ENCODE results near the gene GYG2.

DNA sequence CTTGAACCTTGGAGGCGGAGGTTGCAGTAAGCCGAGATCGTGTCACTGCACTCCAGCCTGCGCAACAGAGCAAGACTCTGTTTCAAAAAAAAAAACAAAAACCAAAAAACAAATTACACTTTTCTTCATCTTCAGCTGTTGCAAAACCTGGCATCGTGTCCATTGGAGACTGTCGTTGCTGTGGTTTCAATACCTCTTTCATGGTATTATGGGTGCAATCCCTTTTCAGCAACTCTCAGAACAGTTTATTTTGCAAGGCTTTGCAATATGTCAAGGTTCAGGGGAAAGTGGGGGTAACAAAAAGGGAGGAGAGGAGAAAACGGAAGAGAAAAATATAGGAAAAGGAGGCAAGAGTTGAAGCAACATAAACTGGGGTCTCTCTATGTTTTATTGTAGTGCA lies 59.6 kb downstream of the GYG2 start:
- TF ChIP-seq POLR2AphosphoS5 (IDR thresholded peaks at IDR 0.05) (no peak), EZH2 (IDR thresholded peaks at IDR 0.05; ENCODE audit: borderline replicate concordance, insufficient read depth, low read length, poor library complexity, severe bottlenecking) (no peak)
- TF ChIP-seq, protein P1, sequence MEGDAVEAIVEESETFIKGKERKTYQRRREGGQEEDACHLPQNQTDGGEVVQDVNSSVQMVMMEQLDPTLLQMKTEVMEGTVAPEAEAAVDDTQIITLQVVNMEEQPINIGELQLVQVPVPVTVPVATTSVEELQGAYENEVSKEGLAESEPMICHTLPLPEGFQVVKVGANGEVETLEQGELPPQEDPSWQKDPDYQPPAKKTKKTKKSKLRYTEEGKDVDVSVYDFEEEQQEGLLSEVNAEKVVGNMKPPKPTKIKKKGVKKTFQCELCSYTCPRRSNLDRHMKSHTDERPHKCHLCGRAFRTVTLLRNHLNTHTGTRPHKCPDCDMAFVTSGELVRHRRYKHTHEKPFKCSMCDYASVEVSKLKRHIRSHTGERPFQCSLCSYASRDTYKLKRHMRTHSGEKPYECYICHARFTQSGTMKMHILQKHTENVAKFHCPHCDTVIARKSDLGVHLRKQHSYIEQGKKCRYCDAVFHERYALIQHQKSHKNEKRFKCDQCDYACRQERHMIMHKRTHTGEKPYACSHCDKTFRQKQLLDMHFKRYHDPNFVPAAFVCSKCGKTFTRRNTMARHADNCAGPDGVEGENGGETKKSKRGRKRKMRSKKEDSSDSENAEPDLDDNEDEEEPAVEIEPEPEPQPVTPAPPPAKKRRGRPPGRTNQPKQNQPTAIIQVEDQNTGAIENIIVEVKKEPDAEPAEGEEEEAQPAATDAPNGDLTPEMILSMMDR (IDR thresholded peaks at IDR 0.05; ENCODE audit: poor library complexity, severe bottlenecking), result no peak
- TF ChIP-seq, protein P2, sequence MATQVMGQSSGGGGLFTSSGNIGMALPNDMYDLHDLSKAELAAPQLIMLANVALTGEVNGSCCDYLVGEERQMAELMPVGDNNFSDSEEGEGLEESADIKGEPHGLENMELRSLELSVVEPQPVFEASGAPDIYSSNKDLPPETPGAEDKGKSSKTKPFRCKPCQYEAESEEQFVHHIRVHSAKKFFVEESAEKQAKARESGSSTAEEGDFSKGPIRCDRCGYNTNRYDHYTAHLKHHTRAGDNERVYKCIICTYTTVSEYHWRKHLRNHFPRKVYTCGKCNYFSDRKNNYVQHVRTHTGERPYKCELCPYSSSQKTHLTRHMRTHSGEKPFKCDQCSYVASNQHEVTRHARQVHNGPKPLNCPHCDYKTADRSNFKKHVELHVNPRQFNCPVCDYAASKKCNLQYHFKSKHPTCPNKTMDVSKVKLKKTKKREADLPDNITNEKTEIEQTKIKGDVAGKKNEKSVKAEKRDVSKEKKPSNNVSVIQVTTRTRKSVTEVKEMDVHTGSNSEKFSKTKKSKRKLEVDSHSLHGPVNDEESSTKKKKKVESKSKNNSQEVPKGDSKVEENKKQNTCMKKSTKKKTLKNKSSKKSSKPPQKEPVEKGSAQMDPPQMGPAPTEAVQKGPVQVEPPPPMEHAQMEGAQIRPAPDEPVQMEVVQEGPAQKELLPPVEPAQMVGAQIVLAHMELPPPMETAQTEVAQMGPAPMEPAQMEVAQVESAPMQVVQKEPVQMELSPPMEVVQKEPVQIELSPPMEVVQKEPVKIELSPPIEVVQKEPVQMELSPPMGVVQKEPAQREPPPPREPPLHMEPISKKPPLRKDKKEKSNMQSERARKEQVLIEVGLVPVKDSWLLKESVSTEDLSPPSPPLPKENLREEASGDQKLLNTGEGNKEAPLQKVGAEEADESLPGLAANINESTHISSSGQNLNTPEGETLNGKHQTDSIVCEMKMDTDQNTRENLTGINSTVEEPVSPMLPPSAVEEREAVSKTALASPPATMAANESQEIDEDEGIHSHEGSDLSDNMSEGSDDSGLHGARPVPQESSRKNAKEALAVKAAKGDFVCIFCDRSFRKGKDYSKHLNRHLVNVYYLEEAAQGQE (IDR thresholded peaks at IDR 0.05; ENCODE audit: borderline replicate concordance), result no peak

Data from neural cell (in vitro differentiated cells).